HG03575 (cell line): ENCODE measurements around the gene FANCL.
"Not testable (repeated sequence)": the region's sequence is repeated elsewhere in the genome, so short reads cannot be mapped to it uniquely, and the experiment has no call there.

Experiments used
- ATAC-seq: cut with Tn5 transposase; IDR thresholded peaks from one replicate; pipeline ENCODE4 v1.9.1; 2021; ENCODE audit not compliant: unreplicated experiment, insufficient number of reproducible peaks, low FRiP score; ENCODE audit errors: extremely low read depth

Gene FANCL

DNA sequence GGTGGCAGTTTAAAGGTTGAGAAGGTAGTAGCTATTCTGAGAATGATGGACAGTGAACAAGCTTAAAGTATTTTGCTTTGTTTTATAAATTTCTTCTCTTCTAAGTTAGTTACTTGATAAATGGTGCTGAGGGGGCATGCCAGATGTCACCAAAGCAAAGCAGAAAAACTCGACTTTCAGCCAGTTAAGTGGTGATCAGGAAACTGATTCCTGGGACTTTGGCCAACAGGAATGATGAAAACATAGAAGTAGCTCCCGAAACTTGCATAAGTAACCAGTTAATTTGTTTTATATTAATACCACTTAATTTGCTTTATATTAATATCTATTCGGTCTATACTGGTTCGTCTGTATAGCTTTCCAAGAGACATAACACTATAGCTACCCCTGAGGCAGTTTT lies 82.6 kb downstream of the FANCL start:
- ATAC-seq: no peak

DNA sequence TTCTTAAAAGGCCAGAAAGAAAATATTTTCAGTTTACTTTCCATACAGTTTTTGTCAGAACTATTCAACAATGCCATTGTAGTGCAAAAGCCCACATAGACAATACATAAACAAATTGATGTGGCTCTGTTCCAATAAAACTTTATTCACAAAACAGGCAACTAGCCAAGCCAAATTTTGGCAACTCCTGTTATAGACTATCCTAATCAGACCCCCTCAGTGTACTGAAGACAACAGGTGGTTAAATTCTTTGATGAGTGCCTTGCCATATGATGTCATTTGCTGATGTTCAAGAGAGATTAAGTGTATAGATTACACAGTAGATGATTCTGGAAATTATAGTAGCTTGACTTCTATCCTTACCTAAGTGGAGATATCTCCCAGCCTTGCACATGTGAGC lies 83.4 kb downstream of the FANCL start:
- no peak for ATAC-seq

DNA sequence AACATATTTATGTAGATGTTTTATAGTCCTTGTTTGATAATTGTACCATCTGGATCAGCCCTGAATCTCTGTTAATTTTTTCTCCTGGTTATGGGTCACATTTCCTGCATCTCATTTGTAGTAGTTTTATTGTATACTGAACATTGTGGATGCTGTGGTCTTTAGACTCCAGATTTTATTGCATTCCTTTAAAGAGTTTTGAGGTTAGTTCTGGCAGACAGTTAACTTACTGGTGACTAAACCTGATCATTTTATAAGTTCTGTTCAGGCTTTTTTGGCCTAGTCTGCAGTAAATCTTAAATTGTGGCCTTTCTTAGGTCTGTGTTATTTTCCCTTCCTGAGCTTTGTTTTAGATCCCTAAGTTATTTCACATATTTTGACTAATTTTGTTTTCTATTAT lies 84.3 kb downstream of the FANCL start:
- ATAC-seq: no peak

DNA sequence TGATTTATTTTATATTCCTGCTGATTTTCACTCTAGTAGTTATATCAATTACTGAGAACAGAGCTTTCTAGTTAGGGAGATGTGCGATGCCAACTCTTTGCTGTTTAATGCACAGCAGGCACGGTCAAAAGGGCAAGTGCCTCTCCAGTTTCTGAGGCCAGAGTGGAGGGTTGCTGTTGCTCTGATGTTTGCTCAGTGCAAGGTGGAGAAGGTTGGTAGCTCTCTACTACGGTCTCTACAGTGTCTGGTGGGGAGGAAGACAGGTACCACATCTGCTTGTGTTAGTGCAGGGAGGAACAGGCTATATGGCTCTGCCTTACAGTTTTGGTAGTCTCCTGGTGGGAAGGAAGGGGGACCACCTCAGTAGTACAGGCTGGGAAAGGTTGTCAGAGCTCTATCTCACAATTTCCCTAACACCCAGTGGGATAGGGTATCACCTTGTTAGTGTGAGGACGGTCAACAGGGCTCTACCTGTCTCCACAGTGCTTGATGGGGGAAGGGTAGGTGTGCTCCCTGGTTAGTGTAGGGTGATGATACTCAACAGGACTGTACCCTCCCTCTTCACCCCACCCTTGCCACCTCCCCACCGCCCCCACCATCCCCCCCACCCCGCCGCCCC lies 85.9 kb downstream of the FANCL start:
- no peak for ATAC-seq

DNA sequence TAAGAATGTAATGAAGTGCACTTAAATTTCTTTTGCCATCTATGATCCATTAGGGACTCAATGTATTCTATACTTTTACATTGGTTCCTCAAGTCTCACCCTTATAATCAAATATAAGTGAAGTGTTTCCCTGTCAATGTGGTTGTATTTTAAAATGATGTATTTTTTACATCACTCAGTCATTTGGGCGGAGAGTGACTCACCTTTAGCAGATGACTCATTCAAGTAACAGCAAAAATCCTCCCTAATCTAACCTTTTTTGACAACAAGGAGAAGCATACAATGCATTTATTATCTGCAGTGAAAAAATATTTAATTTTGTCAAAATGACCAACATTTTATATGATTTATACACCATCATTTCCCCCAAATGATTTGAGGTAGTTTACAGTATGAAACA lies 94.4 kb downstream of the FANCL start:
- ATAC-seq: no peak

DNA sequence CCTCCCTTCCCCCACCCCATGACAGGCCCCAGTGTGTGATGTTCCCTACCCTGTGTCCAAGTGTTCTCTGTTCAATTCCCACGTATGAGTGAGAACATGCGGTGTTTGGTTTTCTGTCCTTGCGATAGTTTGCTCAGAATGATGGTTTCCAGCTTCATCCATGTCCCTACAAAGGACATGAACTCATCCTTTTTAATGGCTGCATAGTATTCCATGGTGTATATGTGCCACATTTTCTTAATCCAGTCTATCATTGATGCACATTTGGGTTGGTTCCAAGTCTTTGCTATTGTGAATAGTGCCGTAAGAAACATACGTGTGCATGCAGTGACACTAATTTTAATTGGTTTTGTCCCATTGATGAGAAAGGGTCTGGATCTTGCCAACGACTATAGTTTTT lies 95.4 kb downstream of the FANCL start:
- not testable (repeated sequence) for ATAC-seq

DNA sequence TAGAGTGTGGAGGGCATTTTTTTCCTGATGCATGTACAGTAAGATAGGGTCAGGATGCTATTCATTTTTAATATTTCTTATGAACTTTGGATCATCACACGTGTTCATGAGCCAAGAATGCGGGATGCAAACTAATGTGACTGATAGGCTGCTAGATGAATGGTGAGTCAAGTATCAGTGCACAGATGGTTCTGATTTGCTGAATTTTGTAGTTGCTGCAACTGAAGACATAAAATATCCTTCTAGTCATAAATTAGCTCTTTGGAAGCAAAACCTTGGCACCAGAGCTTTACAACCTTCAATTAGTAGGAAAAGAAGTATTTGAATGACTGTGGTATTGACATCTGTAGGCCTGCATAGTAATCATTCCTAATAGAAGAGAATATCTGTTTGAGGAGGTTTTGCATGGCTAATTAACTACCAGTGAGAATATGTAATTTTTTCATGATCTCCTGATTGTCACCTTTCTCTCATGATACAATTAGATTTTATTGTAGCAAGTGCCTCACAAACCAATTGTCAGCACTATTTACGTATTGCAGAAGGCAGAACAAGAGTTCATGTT lies 100.5 kb downstream of the FANCL start:
- no peak for ATAC-seq

DNA sequence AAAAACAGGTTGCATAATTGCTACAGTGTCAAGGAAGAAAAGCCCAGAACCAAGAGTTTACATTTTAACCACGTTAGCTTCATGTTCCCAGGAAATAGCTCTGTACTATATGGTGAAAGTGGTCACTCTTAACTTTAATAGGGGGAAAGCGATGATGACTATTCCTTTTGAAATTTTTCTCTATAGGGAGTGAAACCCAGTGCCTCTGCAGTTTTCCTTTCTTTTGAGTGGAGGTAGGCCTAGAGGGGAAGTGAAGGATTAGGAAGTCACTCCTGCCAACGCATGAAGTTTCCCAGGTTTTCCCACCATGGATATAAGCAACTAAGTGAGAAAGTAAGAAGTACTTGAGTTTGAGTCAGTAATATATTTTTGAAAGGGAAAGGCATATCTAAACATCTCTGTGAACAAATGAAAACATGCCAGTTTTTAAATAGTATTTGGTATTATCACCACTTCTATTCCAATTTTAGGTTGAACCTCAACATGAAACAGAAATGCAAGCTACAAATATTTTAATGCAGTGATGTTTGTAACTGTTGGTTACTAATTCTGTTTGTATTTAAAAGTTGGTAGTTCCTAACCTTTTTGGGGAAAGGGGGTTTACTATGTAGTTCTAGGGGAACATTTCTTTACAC lies 102.6 kb downstream of the FANCL start:
- no peak for ATAC-seq

DNA sequence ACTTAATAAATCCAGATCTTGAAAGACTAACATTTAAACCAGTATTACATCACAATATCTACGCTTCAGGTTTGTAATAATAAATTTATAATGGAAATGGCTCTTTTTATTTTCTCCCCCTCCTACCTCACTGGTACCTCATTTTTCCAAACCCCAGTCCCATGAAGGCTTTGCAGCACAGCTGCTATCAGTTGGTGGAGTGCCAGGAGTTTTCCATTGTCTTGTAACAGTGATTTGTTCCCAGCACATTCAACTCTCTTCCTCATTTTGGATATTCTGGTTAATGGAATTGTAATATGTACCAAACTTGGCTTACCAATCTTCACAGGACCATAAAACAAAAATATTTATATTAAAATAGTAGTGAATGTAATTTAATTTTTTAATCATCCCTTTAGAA lies 103.3 kb downstream of the FANCL start:
- no peak for ATAC-seq

DNA sequence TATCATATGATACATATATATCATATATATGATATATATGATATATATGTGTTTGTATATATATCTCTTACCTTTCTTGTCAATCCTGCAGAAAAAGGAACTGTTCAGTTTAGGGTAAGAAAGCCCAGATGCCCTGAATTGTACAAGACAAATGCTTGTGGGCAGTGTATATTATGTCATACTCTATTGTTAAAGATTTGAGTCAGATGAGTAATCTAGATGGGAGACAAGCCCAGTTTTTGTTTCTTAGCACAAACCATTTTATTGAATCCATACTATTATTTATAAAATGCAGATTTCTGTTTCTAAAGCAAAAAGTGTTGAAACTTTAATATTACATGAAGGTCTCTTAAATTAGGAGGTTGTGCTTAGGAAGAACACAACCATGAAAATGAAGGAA lies 103.9 kb downstream of the FANCL start:
- ATAC-seq: no peak

DNA sequence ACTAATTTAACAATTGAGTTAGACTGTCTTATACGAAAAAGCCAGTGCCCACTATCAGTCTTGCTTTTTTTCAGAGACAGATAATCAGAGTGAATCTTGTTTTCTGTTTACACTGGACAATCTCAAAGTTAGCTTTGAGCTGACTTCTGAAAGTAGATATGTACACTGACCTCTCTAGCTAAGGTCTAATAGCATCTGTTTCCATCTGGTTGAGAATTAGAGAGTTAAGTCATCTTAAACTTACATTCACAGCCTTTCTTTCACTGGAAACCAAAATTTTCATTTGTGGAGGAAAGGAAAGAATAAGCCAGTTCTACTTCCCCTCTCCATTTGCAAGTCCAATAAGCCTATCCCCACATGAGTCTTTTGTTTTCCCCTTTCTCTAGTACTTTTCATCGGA lies 105.3 kb downstream of the FANCL start:
- no peak for ATAC-seq

DNA sequence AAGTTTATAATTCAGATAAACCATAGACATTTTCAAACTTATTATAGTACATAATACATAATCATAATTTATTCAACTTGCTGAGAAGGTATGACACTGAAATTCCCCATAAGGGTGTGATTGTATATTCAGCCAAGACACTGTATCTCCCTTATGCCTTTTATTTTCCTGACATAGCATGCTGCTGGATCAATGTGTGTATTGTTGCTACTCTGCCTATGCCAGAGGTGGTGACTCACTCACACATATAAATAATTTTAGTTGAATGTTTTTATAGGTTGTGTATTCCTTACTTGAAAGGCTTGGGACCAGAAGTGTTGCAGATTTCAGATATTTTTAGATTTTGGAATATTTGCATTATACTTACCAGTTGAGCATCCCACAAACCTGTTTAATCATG lies 107.7 kb downstream of the FANCL start:
- ATAC-seq: no peak

DNA sequence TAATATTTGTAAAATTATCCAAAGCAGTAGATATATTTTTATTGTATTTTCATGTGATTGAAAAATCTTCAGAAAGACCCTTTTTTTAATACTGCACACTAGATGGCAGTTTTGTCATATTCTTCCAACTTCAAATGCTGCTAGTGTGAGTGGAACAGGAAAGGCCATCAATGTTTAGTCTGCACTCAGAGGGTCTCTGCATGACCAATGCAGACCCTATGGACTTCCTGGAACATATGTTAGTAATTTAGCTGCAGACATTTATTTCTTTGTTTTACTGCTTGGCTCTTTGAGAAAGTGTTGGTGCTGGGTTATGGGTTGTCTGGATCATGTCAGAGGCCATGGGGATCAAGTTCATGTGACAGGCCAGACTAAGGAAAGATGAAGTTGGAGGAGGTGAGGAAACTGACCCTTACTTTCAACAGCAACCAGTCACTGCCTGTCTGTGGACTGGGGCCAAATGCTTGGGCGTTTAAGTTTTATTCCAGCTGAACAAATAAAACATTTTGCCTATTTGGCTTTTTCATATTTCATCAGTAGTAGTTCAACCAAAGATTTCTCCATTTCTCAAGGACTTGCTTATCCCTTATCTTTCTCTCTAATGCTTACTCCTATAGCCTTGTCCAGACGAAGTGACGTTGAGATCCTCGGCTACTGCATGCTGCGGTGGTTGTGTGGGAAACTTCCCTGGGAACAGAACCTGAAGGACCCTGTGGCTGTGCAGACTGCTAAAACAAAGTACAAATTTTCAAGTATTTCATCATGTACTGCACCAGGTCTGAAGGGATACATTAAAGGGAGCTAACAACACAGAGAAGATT lies 109.7 kb downstream of the FANCL start:
- no peak for ATAC-seq

DNA sequence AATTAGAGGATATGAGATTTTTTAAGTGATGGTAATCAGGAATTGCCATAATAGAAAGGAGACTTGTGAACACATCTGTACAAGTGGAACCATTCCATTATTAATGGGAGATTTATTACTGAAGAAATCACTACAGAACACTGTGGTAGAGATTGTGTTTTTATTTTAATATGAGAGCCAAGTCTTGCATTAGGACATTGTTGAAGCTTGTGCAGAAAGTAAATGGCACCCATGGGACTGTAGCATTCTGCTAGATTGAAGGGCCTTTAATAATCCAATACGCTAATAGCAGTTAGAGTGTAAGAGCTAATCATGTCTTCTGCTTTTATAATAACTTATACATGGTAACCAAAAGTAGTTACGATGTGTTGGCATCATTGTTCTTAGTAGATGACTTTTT lies 110.9 kb downstream of the FANCL start:
- ATAC-seq: no peak

DNA sequence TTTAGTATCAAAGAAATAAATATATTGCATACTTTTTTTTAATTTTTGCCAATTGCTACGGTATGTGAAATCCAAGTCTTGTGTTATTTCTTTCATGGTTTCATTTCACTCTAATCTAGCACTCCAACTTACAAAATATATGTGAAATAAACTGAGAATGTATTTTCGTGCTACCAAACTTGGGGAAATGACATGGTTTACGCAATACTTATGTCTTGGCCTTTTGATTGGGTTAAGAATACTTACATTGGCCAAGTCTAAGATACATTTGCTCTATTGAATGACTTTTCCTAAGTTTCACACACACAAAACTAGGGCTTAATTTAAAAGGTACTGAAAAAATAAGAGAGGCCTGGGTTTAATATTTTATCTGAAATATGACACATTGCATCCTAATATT lies 114.0 kb downstream of the FANCL start:
- no peak for ATAC-seq

DNA sequence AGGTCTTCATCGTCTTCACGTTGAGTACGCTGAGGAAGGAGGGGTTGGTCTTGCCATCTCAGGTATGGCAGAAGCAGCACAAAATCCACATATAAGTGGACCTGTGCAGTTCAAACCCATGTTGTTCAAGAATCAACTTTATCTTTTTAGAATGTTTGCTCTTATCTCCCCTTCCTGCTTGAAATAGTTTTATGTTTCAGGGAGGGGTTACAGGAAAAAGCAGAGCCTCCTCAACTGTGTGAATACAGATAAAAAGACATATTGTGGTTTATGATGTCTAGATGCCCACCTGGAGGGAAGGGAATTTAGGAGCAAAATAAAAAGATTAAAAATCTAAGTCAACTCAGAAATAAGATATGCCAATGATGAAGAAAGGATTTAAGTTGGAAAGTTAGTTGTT lies 118.6 kb downstream of the FANCL start:
- no peak for ATAC-seq

DNA sequence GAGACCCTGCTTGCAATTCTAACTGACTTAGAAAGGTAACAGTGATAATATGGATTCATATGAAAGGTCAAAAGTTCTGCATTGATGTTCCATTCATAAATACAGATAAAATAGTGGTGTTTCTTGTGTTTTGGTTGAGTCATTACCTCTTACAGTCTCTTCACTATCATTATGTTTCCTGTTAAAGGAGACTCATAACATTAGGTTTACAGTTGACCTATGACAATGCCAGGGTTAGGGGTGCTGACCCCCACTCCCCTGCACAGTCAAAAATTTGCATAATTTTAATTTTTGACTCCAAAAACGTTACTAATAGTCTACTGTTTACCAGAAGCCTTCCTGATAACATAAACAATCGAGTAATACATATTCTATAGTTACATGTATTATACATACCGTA lies 119.1 kb downstream of the FANCL start:
- ATAC-seq: no peak

DNA sequence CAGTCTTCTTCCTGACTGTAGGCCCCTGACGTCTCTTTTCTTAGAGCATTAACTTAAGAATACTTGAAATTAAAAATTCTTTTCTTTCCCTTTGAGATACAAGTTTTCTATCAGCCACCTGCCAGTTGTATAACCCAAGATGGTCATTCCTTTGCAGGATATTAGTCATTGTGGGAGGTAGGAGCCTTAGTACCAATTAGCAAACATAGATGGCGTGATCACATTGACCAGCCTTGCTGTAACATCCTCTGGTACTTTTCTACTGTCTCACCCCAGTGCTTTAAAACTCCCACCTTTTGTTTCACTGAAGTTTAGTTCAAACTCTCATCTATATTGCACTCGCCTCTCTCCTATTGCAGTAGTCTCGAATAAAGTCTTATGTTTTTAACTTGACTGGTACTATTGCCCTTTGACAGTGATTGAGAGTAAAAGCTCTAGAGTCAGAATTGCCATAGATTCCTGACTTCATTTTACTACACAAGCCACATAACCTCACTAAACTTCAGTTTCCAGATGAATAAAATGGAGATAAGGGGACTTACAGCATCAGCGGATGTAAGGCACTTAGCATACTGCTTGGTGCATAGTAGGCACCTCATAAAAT lies 120.4 kb downstream of the FANCL start:
- ATAC-seq: no peak

DNA sequence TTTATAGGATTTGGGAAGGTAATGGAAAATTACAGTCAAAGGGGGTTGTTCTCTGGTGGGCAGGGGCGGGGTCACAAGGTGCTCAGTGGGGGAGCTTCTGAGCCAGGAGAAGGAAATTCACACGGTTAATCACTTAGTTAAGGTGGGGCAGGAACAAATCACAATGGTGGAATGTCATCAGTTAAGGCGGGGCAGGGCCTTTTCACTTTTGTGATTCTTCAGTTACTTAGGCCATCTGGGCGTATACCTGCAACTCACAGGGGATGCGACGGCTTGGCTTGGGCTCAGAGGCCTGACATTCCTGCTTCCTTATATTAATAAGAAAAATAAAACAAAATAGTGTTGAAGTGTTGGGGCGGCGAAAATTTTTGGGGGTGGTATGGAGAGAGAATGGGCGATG lies 127.6 kb downstream of the FANCL start:
- not testable (repeated sequence) for ATAC-seq

DNA sequence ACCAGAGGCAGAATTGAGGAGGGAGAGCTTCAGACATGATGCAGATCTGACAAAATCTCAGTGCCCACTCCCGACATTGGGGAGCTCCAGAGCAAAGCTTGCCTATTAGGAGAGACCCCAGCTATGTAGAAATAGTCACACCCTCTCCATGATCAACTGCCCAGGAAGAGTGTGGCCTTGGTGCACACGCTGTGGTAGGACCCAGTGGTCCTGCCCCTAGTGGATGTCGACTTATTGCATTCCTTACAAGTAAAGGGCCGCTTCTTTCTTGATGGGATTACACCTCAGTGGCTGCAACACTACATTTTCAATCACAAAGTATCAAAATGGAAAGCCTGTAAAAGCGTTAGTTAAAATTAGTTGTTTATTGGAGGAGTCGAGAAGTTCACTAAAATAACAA lies 130.4 kb downstream of the FANCL start:
- no peak for ATAC-seq
